A549 (cell line): Measurements from ENCODE around the gene FAM163A.
A peak's percentile ranks its signal among the peaks of the same experiment; 100 is the strongest.

Source experiments
- CHD2 ChIP-seq: fragments of 150-350 bp; IDR thresholded peaks from 2 replicates; pipeline ENCODE4 v1.6.1; 2014; ENCODE audit warnings: low read length; ENCODE audit not compliant: partially characterized antibody
- CTCF ChIP-seq: fragments of >200 bp; sonication (Bioruptor Twin); formaldehyde crosslinking; IDR thresholded peaks from 3 replicates; pipeline ENCODE4 v1.5.1; 2016
- E2F6 ChIP-seq: IDR thresholded peaks from 2 replicates; pipeline ENCODE4 v1.6.1; 2012; ENCODE audit warnings: low read depth, borderline replicate concordance
- KDM5A ChIP-seq: fragments of 200-600 bp; sonication (generic); IDR thresholded peaks from 2 replicates; pipeline ENCODE4 v1.6.1; 2016; ENCODE audit warnings: antibody characterized with exemption, mild to moderate bottlenecking
- MAX ChIP-seq: IDR thresholded peaks from 2 replicates; pipeline ENCODE4 v1.6.1; 2012
- NR3C1 ChIP-seq: fragments of >200 bp; sonication (Bioruptor Twin); formaldehyde crosslinking; IDR thresholded peaks from 3 replicates; pipeline ENCODE4 v1.6.1; 2017
- POLR2A ChIP-seq: IDR thresholded peaks from 2 replicates; pipeline ENCODE4 v1.6.1; 2012; ENCODE audit warnings: mild to moderate bottlenecking, low read length
- RAD21 ChIP-seq, 2 experiments: fragments of >200 bp in 1 of 2; sonication (Bioruptor Twin) in 1 of 2; formaldehyde crosslinking in 1 of 2; IDR thresholded peaks in 1 of 2; conservative IDR thresholded peaks in 1 of 2; 2 replicates in 1 of 2; 3 replicates in 1 of 2; pipeline ENCODE4 v1.6.1; 2012 to 2018; ENCODE audit warnings: inconsistent platforms in 1 of 2

- TF ChIP-seq POLR2A, result no peak
- no peak for TF ChIP-seq E2F6
- TF ChIP-seq NR3C1, result no peak
- peak; percentile 97 for TF ChIP-seq CTCF
- no peak for TF ChIP-seq KDM5A
- TF ChIP-seq CHD2, result no peak
- peak; percentile 94 to 95 for TF ChIP-seq RAD21 (conservative IDR thresholded peaks at IDR 0.05 in 1 of 2, IDR thresholded peaks at IDR 0.05 in 1 of 2)
- TF ChIP-seq MAX, result no peak
Observed at GRCh38 chr1:179706339-179706941, 36.7 kb upstream of the FAM163A start.
